Mucosa of rectum (tissue), 2 donors: ENCODE data around the gene NDC80.
A peak's percentile ranks its signal among the peaks of the same experiment; 100 is the strongest.

Experiments used
- H3K27ac ChIP-seq, 2 donors: one replicate each; pipeline ENCODE4 v1.7.0; 2013; ENCODE audit warnings: inconsistent platforms in 2 of 2, low read depth in 2 of 2, low read length in 2 of 2
- H3K27me3 ChIP-seq, 2 donors: one replicate each; pipeline ENCODE4 v1.7.0; 2013; ENCODE audit warnings: low read length in 2 of 2; ENCODE audit not compliant: control insufficient read depth in 2 of 2, insufficient read depth in 2 of 2
- H3K36me3 ChIP-seq, 2 donors: one replicate each; pipeline ENCODE4 v1.7.0; 2013; ENCODE audit warnings: low read length in 2 of 2; ENCODE audit not compliant: control insufficient read depth in 2 of 2, insufficient read depth in 2 of 2
- H3K4me1 ChIP-seq, 2 donors: one replicate each; pipeline ENCODE4 v1.7.0; 2013; ENCODE audit warnings: low read length in 2 of 2, mild to moderate bottlenecking in 1 of 2; ENCODE audit not compliant: control insufficient read depth in 2 of 2, insufficient read depth in 2 of 2
- H3K4me3 ChIP-seq, 2 donors: one replicate each; pipeline ENCODE4 v1.7.0; 2013; ENCODE audit warnings: low read length in 2 of 2
- H3K9ac ChIP-seq, 2 donors: one replicate each; pipeline ENCODE4 v1.7.0; 2013; ENCODE audit warnings: low read length in 2 of 2, low read depth in 1 of 2, mild to moderate bottlenecking in 1 of 2
- H3K9me3 ChIP-seq, 2 donors: one replicate each; pipeline ENCODE4 v1.7.0; 2013; ENCODE audit warnings: low read length in 2 of 2; ENCODE audit not compliant: control insufficient read depth in 2 of 2
- donor health status: healthy.
- donor health status: Normal muscosa, but diverticular disease.

The NDC80 gene

DNA sequence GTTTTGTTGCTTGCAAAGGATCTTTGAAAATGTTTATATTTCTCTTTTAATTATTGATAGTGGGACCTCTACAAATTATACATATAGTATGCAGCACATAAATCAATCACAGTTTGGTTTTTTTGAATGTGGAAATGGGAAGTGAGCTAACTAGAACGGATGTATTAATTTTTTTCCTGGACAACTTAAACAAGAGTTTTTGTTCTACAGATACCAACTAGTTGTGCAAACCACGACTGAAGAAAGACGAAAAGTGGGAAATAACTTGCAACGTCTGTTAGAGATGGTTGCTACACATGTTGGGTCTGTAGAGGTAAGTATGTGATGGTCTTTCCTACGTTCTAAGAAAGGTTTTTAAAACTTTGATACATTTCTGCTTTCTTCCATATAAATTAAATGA is 39.2 kb downstream of the NDC80 start:
- no peaks in the 10 kb centered on the region for H3K27me3 ChIP-seq
- H3K4me1 ChIP-seq = no peaks in the 10 kb centered on the region
- H3K36me3 ChIP-seq = peaks cover 0 to 4% of the 10 kb centered on the region in 2 donors
- H3K9ac ChIP-seq = no peak overlapping the region
- no peak overlapping the region for H3K4me3 ChIP-seq
- no peaks in the 10 kb centered on the region for H3K9me3 ChIP-seq
- H3K27ac ChIP-seq = no peak overlapping the region

DNA sequence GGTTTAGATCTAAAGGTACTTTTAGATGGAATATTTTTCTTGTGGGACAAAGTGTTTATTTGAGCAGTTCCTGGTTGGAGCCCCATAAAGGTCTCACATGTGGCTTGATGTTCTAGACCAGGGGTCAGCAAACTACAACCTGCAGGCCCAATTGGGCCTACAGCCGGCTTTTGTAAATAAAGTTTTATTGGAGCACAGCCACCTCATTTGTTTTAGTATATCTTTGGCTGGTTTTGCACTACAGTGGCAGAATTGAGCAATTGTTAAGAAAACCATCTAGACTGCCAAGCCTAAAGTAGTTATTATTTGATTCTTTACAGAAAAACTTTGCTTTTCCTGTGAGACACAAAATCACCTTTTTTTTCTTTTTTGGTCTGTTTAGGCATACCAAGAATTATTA is 41.6 kb downstream of the NDC80 start:
- H3K4me3 ChIP-seq = no peak overlapping the region
- H3K36me3 ChIP-seq = peaks cover 0 to 4% of the 10 kb centered on the region in 2 donors
- no peak overlapping the region for H3K9ac ChIP-seq
- no peak overlapping the region for H3K27ac ChIP-seq
- no peaks in the 10 kb centered on the region for H3K4me1 ChIP-seq
- no peaks in the 10 kb centered on the region for H3K9me3 ChIP-seq
- H3K27me3 ChIP-seq = no peaks in the 10 kb centered on the region

DNA sequence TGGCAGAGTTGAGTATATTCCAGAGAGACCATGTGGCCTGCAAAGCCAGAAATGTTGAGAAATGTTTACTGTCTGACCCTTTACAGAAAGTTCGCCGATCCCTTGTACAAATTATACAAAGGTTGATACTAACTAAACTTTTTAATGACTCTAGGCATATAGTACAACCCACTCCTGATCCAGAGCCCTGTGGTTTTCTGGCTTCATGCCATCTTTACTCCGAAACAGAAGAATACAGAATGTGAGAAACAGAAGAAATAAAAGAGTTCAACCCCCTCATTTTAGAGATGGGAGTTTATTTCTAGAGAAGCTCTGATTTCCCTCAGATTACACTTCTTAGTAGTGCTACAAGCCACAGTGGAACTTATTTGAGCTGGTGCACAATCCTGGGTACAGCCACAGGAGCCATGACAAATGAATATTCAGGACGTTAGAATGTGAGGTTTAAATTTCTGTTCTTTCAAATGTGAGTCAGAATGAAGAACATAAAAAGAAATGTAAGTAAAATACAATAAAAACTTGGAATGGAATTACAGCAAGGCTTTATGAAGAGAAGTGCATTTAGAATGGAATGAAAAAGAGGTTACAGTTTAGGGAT is 46.1 kb downstream of the NDC80 start:
- no peak overlapping the region for H3K9ac ChIP-seq
- no peak overlapping the region for H3K4me3 ChIP-seq
- H3K9me3 ChIP-seq = no peaks in the 10 kb centered on the region
- H3K27ac ChIP-seq = no peak overlapping the region
- no peaks in the 10 kb centered on the region for H3K27me3 ChIP-seq
- H3K4me1 ChIP-seq = no peaks in the 10 kb centered on the region
- peaks cover 0 to 4% of the 10 kb centered on the region in 2 donors for H3K36me3 ChIP-seq

DNA sequence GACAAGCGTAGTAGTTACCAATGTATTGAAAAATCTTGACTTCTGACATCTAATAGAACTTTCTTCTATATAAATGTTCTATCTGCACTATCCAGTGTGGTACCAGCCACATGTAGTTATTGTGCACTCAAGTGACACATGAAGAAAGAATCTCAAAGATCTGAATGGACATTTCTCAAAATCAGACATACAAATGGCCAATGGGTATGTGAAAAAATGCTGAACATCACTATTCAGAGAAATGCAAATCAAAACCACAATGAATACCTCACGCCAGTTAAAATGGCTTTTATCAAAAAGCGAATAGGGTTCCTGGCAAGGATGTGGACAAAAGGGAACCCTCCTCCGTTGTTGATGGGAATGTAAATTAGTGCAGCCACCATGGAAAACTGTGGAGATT is 46.7 kb downstream of the NDC80 start:
- H3K4me3 ChIP-seq = no peak overlapping the region
- no peaks in the 10 kb centered on the region for H3K9me3 ChIP-seq
- no peaks in the 10 kb centered on the region for H3K4me1 ChIP-seq
- H3K36me3 ChIP-seq = peaks cover 0 to 4% of the 10 kb centered on the region in 2 donors
- no peaks in the 10 kb centered on the region for H3K27me3 ChIP-seq
- no peak overlapping the region for H3K9ac ChIP-seq
- H3K27ac ChIP-seq = no peak overlapping the region

DNA sequence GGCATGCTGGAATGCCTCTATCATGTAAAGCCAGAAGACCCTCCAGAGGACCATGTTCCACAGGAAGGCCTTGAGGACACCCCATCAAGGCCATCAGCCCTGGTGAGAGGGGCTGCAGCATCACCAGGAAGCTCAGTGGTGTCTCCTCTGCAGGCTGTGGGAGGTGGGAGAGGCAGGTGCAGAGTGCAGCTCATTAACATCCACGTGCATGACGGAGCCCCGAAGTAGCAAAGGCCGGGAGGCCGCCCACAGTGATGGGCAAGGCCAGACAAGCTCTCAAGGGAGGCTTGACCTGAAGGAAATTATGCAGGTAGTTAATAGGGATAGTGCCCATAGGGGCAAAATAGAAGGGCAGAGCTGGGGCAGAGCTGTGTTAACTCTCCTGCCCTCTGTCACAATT is 53.9 kb downstream of the NDC80 start:
- Histone ChIP-seq H3K4me1 (no peaks in the 10 kb centered on the region), H3K27me3 (no peaks in the 10 kb centered on the region), H3K36me3 (no peaks in the 10 kb centered on the region), H3K9me3 (no peaks in the 10 kb centered on the region), H3K4me3 (no peak overlapping the region), H3K27ac (no peak overlapping the region), H3K9ac (no peak overlapping the region)

DNA sequence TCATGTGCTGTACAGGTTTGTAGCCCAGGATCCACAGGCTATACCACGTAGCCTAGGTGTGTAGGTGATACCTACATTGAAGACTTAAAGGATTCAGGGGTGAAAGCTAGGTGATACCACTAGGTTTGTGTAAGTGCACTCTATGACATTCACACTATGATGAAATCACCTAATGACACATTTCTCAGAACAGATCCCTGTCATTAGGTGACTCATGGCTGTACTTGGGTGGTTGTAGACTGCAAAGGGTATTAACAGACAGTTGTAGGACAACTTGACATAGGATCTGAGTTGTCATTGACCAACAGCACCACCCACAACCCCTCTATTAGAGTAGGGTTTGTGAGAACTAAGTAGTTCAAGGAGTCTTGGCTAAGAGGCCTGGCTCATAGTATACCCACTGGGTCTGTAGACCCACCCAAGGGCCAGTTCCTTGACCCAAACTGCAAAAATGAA is 56.5 kb downstream of the NDC80 start:
- Histone ChIP-seq H3K9ac (no peak overlapping the region), H3K4me1 (peaks cover 0 to 1% of the 10 kb centered on the region in 2 donors), H3K4me3 (no peak overlapping the region), H3K9me3 (no peaks in the 10 kb centered on the region), H3K27ac (no peak overlapping the region), H3K36me3 (no peaks in the 10 kb centered on the region), H3K27me3 (no peaks in the 10 kb centered on the region)

DNA sequence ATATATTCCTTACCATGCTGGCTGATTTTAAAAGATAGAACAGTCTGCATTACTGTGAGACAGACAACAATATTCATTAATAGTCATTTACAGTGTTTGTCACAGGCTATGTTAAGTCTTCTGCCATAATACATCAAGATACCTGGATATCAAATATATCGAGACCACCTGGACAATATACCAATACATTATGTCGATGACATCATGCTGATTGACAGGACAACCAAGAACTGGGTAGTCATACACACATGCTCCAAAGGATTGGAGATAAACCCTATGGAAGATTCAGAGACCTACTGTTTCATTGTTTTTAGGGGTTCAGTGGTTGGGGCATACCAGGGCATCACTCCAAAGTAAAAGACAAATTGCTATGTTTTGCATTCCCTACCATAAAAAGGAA is 57.6 kb downstream of the NDC80 start:
- peaks cover 0 to 3% of the 10 kb centered on the region in 2 donors for H3K4me1 ChIP-seq
- no peak overlapping the region for H3K9ac ChIP-seq
- H3K27ac ChIP-seq = no peak overlapping the region
- H3K27me3 ChIP-seq = no peaks in the 10 kb centered on the region
- no peaks in the 10 kb centered on the region for H3K9me3 ChIP-seq
- no peaks in the 10 kb centered on the region for H3K36me3 ChIP-seq
- H3K4me3 ChIP-seq = no peak overlapping the region

DNA sequence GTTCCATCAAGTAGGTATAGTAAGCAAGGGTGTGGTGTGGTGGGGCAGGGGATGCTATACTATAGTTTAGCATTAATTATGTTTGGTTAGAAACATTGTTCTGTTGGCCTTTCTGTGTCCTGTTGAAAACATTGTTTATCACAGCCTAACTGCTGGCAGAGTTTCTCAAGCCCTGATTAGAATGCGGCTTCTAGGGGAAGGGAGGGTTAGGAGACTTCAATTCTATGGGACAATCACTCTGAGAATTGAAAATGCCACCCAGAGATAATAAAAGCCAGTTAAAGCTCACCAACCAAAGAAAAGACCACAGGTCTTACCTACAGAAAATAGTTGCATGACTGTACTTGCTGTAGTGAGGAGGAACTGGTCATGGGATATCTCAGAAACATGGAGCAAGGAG is 64.2 kb downstream of the NDC80 start:
- Histone ChIP-seq H3K4me3 (no peak overlapping the region), H3K27me3 (no peaks in the 10 kb centered on the region), H3K27ac (peak overlapping the region; percentile 94 to 96), H3K36me3 (no peaks in the 10 kb centered on the region), H3K9me3 (no peaks in the 10 kb centered on the region), H3K9ac (no peak overlapping the region), H3K4me1 (peaks cover 23 to 32% of the 10 kb centered on the region in 2 donors)

DNA sequence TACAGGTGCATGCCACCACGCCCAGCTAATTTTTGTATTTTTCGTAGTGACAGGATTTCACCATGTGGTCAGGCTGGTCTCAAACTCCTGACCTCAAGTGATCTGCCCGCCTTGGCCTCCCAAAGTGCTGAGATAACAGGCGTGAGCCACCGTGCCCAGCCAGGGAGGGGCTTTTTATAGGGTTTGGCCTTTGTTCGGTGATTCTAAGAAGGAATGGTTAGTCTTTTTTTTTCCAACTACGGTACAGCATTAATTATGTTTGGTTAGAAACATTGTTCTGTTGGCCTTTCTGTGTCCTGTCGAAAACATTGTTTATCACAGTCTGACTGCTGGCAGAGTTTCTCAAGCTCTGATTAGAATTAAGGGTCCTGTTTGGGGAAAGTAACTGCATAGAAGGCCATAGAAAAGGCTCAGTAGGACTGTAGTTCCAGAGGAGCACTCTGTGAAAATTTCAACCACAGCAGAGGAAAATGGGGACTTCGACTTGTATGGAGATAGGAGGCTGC is 64.8 kb downstream of the NDC80 start:
- no peaks in the 10 kb centered on the region for H3K9me3 ChIP-seq
- H3K4me1 ChIP-seq = peaks cover 23 to 32% of the 10 kb centered on the region in 2 donors
- H3K4me3 ChIP-seq = peak overlapping the region; percentile 33 to 72
- peak overlapping the region; percentile 70 to 78 for H3K9ac ChIP-seq
- H3K36me3 ChIP-seq = no peaks in the 10 kb centered on the region
- no peaks in the 10 kb centered on the region for H3K27me3 ChIP-seq
- H3K27ac ChIP-seq = peak overlapping the region; percentile 94 to 96

DNA sequence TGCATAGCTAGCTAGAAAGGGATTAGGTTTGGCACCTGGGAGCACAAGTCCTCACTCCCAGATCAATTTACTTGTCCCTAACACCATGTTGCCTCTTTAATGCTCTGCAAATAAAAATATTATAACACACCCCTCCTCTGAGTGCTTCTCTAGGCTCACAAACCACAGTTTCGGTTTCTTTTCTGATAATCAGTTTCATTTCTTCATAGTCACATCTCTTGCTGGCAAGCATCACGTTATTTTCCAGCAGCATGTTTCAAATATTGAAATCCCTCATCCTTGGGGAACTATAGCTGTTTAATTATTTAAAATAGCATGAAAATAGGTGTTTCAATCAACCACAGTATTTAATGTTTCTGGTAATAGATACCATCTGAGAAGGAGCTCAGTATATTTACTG is 70.3 kb downstream of the NDC80 start:
- no peaks in the 10 kb centered on the region for H3K27me3 ChIP-seq
- peaks cover 9 to 23% of the 10 kb centered on the region in 2 donors for H3K4me1 ChIP-seq
- H3K9ac ChIP-seq = peak overlapping the region in 1 of 2 donors; percentile 8
- peak overlapping the region; percentile 19 to 40 for H3K27ac ChIP-seq
- H3K9me3 ChIP-seq = no peaks in the 10 kb centered on the region
- peak overlapping the region; percentile 31 to 45 for H3K4me3 ChIP-seq
- no peaks in the 10 kb centered on the region for H3K36me3 ChIP-seq
